Activated CD4-positive, alpha-beta T cell treated with anti-CD3 and anti-CD28 coated beads for 24 hours (primary cell): ENCODE results near the gene VPREB1.
"Not testable (repeated sequence)": the region's sequence is repeated elsewhere in the genome, so short reads cannot be mapped to it uniquely, and the experiment has no call there.

Experiments
- DNase-seq, 2 donors: peaks; one replicate each; pipeline ENCODE4 v3.0.0-alpha.2; 2020; ENCODE audit warnings: low read depth in 2 of 2

Gene VPREB1, protein sequence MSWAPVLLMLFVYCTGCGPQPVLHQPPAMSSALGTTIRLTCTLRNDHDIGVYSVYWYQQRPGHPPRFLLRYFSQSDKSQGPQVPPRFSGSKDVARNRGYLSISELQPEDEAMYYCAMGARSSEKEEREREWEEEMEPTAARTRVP

DNA sequence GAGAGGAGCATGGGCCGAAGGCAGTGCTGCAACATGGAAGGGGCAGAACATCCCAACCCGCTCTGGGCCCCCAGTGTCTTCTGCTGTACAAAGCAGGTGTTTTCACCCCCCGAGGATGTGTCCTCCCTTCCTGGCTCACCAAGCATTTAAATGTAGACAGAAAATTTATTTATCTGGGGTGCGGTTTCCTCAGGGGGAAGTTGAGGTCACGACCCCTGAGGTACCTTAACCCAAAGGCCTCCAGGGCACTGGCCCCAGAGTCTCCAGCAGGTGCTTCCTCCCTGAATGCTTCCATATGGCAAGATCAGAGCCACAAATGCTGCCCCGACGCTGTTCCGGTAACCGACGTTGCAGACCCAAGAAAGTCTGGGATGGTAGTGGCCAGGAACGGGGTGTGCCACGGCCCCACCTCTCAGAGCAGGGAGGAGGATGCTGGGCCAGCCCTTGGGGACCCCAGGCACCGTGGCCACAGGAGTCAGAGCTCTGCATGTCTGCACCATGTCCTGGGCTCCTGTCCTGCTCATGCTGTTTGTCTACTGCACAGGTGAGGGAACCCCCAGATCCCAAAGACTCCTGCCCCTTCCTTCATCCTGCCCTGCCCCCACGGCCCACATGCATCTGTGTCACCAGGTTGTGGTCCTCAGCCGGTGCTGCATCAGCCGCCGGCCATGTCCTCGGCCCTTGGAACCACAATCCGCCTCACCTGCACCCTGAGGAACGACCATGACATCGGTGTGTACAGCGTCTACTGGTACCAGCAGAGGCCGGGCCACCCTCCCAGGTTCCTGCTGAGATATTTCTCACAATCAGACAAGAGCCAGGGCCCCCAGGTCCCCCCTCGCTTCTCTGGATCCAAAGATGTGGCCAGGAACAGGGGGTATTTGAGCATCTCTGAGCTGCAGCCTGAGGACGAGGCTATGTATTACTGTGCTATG lies at the start of gene VPREB1:
Gene VPREB1 (plus strand): TSS at position 471 of the 935 bp plus-strand sequence. CDS start 28 bp downstream, at position 499.
- DNase-seq = no peak

GRCh38 chr22:22194931-22195264 lies 49.7 kb upstream of the VPREB1 start:
- DNase-seq = no peak

GRCh38 chr22:22195265-22196017 lies 49.1 kb upstream of the VPREB1 start:
- peak; percentile 71 to 86 for DNase-seq

DNA sequence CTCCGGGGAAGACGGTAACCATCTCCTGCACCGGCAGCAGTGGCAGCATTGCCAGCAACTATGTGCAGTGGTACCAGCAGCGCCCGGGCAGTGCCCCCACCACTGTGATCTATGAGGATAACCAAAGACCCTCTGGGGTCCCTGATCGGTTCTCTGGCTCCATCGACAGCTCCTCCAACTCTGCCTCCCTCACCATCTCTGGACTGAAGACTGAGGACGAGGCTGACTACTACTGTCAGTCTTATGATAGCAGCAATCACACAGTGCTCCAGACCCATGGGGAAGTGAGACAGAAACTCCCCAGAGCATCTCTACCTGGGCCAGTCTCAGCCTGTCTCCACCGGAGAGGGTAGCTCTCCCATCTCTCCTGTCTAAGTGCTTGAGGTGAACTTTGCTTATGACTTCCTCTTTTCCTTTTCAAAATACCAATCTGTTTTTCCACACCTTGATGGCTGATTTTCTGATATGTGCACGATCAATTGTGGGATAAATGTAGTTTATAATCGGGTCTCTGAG lies 48.5 kb upstream of the VPREB1 start:
- no peak for DNase-seq

- no peak for DNase-seq
These were observed 47.6 kb upstream of the VPREB1 start for GRCh38 chr22:22196833-22197477.

DNA sequence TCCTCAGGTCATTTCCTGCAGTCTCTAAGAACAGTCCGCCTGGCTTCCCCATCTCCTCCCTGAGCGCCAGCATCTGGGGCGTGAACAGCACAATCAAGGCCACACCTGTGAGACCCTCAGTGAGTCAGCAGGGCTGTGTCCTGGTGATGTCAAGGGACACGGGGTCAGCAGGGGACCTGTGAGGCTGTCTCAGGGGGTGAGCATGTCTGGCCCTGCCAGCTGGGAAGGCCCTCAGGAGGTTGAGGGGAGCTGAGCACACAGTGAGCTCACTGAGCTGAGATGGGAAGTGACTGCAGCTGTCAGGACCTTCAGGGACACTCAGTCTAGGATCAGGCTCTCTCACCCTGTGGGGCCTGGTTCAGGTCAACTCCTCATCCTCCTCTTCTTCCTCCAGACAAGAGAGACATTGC lies 46.6 kb upstream of the VPREB1 start:
- DNase-seq = no peak

DNA sequence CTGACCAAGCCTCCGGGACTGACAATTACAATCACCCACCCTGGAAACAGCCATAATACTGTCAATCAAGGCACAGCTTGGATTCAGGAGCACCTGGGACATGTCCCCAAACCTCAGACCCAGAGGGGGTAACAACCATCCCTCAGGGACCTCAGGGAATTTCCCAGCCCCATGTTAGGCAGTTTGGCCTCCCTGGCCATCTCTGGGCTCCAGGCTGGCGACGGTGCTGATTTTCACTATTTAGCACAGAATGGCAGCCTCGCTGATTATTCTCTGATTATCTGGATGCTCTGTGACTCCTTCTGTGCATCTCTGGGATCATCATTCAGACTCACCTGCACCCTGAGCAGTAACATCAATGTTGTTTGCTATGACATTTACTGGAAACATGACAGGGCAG lies 45.8 kb upstream of the VPREB1 start:
- DNase-seq = no peak

GRCh38 chr22:22199634-22200033 lies 45.0 kb upstream of the VPREB1 start:
- no peak for DNase-seq

DNA sequence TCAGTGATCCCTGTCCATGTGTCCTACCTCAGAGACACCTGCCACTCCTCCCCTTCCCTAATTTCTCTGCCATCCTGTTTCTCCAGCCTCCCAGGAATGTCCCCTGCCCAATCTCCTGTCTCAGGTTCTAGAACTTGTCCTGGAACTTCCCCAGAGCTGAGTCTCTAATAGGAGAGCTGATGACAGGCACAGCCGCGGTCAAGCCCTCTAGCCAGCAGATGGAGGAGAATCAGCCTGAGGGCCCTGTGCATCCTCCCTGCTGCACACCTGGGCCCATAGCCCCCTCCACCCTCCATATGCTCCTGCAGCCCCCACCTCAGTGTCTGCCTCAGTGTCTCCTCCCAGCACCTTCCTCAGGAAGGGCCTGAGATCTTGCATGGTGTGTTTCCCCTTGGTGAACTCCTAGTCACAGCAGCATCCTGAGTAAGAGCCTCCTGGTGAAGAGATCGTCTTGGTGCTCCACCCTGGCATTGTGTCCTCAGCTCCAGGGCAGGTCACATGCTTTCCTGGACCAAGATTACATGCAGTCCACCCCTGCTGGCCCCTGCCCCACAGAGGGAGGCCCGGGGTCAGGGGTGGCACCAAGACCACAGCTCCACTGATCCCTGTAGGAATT lies 43.9 kb upstream of the VPREB1 start:
- DNase-seq = no peak

- peak in 1 of 2 donors; percentile 33 for DNase-seq
These were observed 43.2 kb upstream of the VPREB1 start for GRCh38 chr22:22201185-22201929.

DNA sequence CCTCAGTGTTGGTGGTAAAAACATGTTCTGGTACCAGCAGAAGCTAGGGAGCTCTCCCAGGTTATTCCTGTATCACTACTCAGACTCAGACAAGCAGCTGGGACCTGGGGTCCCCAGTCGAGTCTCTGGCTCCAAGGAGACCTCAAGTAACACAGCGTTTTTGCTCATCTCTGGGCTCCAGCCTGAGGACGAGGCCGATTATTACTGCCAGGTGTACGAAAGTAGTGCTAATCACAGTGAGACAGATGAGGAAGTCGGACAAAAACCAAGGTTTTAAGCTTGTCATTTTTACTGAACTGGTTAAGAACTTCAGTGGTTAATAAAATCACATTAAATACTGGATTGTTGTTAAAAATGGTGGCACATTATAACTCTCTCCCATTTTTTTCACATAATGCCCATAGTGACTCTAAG lies 42.6 kb upstream of the VPREB1 start:
- no peak for DNase-seq

- DNase-seq = no peak
These were observed 41.3 kb upstream of the VPREB1 start for GRCh38 chr22:22203048-22203971.

DNA sequence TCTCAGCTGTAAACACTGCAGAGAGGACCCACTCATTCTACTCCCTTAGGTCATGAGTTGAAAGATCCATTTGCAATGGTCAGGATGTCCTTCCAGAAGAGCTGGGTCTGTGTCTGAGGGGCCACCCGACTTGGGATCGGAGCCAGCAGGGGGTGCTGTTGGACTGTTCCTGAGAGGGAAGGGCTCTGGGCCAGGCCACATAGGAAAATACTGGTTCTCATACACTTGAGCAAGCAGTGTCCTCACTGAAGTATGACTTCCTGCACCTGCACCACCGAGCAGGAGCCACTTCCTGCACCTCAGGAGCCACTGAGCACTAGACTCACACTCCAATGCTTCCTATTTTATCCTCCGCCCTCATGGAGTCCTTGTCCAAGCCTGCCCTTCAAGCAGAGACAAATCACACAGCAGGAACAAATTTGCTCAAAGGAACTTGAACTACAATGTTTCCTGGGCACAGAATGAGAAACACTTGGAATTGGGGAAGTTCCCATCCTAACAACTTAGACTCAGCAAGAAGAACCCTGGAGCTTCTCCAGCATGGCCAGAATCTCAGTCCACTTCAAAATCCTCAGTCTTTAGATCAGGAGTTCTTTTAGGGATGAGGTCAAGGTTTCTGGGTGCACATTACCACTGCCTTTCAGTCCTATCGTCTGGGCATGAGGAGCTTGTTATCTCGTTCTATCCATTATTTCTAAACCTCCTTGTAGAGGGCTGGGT lies 36.6 kb upstream of the VPREB1 start:
- peak; percentile 82 to 86 for DNase-seq

- no peak for DNase-seq
These were observed 35.9 kb upstream of the VPREB1 start for GRCh38 chr22:22208652-22209051.

DNA sequence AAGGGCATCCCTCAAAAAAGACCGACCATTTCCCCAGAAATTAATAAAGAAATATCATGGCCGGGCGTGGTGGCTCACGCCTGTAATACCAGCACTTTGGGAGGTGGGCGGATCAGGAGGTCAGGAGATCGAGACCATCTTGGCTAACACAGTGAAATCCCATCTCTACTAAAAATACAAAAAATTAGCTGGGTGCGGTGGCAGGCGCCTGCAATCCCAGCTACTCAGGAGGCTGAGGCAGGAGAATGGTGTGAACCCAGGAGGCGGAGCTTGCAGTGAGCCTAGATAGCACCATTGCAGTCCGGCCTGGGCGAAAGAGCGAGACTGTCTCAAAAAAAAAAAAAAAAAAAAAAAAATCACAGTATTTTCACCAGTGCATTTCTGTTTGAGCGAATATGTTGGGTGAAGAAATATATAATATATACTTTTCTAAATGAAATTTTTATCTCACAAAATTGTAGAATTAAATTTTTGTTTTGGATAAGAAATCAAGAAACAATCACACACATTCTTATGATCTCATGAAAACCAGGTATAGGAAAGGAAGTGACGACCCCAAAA lies 35.4 kb upstream of the VPREB1 start:
- DNase-seq = not testable (repeated sequence)

GRCh38 chr22:22210375-22210774 lies 34.2 kb upstream of the VPREB1 start:
- DNase-seq = peak; percentile 46 to 50

- DNase-seq = no peak
These were observed 33.4 kb upstream of the VPREB1 start for GRCh38 chr22:22210889-22211833.
